GM21360 (cell line): ENCODE data around the gene ZNF385B.
"Not testable (repeated sequence)": the region's sequence is repeated elsewhere in the genome, so short reads cannot be mapped to it uniquely, and the experiment has no call there.

Source experiments
- ATAC-seq: cut with Tn5 transposase; IDR thresholded peaks from one replicate; pipeline ENCODE4 v1.9.1; 2021; ENCODE audit warnings: mild to moderate bottlenecking, moderate library complexity; ENCODE audit not compliant: unreplicated experiment

The ZNF385B gene

GRCh38 chr2:179861416-179862067, at the start of gene ZNF385B:
ZNF385B (minus strand) TSS chr2:179861612.
- ATAC-seq = peak; percentile 28

GRCh38 chr2:179910735-179911113, 49.3 kb upstream of the ZNF385B start:
- no peak for ATAC-seq

- ATAC-seq = no peak
These were observed 48.7 kb upstream of the ZNF385B start for GRCh38 chr2:179909845-179910734.

- ATAC-seq = no peak
These were observed 39.2 kb upstream of the ZNF385B start for GRCh38 chr2:179900655-179901054.

- no peak for ATAC-seq
These were observed 38.3 kb upstream of the ZNF385B start for GRCh38 chr2:179899666-179900065.

- ATAC-seq = peak; percentile 91
These were observed 37.5 kb upstream of the ZNF385B start for GRCh38 chr2:179898873-179899272.

- no peak for ATAC-seq
These were observed 32.2 kb upstream of the ZNF385B start for GRCh38 chr2:179893616-179894015.

- no peak for ATAC-seq
These were observed 29.8 kb upstream of the ZNF385B start for GRCh38 chr2:179891237-179891636.

GRCh38 chr2:179890666-179891065, 29.3 kb upstream of the ZNF385B start:
- no peak for ATAC-seq

- ATAC-seq = not testable (repeated sequence)
These were observed 27.2 kb upstream of the ZNF385B start for GRCh38 chr2:179888642-179889041.

GRCh38 chr2:179884193-179884592, 22.8 kb upstream of the ZNF385B start:
- no peak for ATAC-seq

- no peak for ATAC-seq
These were observed 21.7 kb upstream of the ZNF385B start for GRCh38 chr2:179882851-179883806.

GRCh38 chr2:179877601-179878364, 16.4 kb upstream of the ZNF385B start:
- no peak for ATAC-seq

GRCh38 chr2:179876266-179876665, 14.9 kb upstream of the ZNF385B start:
- ATAC-seq = no peak

- no peak for ATAC-seq
These were observed 14.5 kb upstream of the ZNF385B start for GRCh38 chr2:179875864-179876263.

- ATAC-seq = no peak
These were observed 1.6 kb upstream of the ZNF385B start for GRCh38 chr2:179862898-179863458.

- peak; percentile 48 for ATAC-seq
These were observed 391 bp downstream of the ZNF385B start for GRCh38 chr2:179861027-179861415.

- ATAC-seq = peak; percentile 9
These were observed 971 bp downstream of the ZNF385B start for GRCh38 chr2:179860255-179861026.

GRCh38 chr2:179859523-179859922, 1.9 kb downstream of the ZNF385B start:
- no peak for ATAC-seq
